Amygdala (tissue), 56 donors: ENCODE data around the gene TUBB1.

ENCODE experiments used
- DNase-seq, 56 donors: peaks; one replicate each; lab custom pipeline; 2025; lab: John Stamatoyannopoulos, UW

The TUBB1 gene

DNA sequence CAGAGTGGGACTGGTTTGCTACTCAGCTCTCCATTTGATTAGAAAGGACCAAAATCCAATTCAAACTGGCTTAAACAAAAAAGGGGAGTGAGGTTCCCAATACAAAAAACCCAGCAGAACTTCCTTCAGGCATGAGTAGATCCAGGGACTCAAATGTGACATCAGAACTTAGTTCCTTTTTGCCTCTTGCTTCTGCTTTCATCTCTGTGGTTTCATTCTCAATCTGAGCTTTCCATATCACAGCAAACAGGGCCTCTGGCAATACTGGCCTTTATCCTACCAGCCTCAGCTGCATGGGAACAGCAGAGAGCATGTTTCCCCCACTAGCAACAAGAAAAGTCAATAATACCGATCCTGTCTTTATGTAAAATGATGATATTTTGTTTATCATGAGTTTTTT lies 52.0 kb downstream of the TUBB1 start:
- DNase-seq, result no peak

DNA sequence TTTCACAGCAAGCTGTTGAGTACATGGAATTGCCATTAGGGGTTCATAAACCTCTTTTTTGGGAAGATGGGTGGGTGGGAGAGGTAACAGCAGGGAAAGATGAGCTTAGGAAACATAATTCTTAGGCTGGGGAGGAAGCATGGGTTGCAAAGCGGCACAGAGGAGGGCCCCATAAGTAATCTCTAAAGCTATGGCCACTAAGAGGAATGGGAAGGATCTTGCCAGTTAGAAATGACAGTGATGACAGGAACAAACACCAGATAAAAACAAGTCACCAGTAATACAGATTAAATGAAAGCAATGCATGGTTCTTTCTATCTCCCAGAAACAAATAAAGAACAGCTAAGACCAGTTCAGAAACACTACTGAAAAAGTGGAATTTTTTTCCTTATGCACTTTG lies 54.4 kb downstream of the TUBB1 start:
- DNase-seq, result no peak

DNA sequence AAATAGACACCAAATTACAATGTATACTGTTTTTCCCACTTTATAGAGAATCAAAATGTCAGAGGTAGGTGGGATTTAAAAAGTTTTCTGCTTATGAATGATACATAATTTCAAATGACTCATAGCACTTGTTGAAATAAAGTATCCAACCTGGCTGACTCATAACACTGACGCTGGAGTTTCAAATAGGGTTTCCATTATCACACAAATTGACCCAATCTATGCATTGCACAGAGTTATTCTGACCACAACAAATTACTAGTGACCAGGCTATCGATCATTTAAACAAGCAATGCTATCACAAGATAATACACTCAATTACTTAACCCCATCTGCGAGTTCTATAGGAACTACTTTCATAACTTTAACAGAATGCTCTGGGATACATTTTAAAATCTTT lies 55.2 kb downstream of the TUBB1 start:
- no peak for DNase-seq

DNA sequence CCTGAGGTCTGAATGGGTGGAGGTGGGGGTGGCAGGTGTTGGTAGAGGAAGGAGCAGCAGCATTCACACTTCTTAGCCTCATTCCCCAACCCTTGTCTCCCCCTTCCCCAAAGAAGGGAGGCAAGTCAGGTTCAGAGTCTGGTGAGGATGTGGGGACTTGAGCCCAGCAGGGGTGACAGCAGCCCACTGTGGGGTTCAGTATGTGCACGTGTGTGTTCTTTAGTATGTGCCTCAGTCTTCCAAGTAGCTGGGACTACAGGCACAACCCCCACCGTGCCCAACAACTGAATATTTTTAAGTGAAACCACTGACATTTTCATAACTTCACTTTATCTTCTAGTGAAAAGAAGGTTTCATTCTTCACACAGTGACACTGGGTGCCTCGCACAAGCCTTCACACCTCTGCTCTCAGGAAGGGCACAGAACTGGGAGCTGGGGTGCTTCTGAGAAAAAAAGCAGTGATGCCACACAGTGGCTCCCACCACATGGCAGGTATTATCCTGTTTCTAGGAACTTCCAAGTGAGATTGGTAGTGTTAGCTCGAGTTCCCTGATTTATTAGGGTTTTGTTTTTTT lies 56.8 kb downstream of the TUBB1 start:
- no peak for DNase-seq
